Stimulated activated CD8-positive, alpha-beta memory T cell treated with anti-CD3 and anti-CD28 coated beads, Interleukin-4, amount 100 ng/mL, for 24 hours (primary cell): ENCODE measurements around the gene PRICKLE2.

Source experiments
- DNase-seq: peaks from one replicate; pipeline ENCODE4 v3.0.0-alpha.2; 2020; ENCODE audit warnings: low read depth

Gene PRICKLE2

DNA sequence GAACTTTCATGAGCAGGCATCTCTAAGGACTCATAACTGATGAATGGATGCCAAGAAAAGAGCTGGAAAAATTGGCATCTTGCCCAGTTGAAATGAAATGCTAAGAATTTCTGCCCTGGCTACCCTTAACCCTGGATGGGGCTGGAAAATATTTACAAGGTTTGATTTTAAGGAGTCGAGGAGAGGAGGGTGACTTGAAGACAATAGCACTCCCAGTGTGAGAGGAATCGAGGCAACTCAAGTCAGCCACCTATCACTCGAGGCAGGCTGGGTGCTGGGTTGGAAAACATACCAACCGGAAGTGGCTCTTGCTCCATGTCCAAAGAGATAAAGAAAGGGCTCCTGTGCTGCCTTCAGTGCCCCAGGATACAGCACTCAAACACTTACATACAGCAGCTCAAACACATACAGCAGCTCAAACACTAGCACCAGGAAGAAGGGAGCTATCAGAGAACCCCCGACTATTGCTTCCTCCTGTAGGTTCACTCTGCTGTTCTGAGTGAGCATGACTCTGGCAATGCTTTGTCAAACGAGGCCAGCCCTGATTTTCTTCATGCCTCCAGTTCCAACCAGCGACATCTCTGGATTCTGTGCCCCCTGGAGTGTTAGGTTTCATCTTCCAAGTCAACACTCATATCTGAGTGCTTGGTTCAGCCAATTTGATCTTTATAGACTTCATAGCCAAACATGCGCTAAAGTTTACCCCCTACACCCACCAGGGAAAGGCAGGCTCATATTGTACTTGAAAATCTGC lies 4.9 kb downstream of the PRICKLE2 start:
- no peak for DNase-seq

DNA sequence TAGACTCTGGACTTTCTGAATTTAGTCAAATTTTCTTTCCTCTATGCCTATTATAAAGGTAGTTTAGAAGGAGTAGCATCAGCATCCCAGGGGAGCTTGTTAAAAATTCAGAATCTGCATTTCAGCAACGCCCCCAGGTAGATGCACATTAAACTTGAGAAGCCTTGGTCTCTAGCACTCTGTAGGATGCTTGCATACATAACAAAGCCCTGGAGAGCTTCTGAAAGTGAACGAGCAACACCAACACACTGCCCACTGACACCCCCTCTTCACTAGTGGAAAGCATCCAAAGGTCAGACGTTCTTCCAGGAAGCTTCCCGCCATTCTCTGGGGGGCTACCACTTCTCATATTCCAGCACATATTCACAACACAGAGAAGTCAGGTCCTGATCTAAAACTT lies 6.5 kb downstream of the PRICKLE2 start:
- no peak for DNase-seq

DNA sequence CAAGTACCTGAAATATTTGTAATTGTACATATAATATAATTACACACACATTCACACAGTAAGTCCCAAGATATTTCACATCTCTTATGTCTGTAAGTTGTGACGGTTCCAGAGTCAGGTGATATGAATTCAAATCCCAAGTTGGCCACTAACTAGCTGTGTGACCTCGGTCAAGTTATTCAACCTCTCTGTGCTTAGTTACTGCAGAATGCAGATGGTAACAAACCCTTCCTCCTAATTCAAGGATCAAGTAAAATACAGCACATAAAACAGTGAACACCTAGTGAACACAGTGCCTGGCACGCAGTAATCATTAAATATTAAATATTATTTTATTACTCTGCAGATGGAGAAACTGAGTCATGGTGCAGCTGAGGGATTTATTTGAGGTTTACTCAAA lies 6.9 kb downstream of the PRICKLE2 start:
- DNase-seq: no peak

DNA sequence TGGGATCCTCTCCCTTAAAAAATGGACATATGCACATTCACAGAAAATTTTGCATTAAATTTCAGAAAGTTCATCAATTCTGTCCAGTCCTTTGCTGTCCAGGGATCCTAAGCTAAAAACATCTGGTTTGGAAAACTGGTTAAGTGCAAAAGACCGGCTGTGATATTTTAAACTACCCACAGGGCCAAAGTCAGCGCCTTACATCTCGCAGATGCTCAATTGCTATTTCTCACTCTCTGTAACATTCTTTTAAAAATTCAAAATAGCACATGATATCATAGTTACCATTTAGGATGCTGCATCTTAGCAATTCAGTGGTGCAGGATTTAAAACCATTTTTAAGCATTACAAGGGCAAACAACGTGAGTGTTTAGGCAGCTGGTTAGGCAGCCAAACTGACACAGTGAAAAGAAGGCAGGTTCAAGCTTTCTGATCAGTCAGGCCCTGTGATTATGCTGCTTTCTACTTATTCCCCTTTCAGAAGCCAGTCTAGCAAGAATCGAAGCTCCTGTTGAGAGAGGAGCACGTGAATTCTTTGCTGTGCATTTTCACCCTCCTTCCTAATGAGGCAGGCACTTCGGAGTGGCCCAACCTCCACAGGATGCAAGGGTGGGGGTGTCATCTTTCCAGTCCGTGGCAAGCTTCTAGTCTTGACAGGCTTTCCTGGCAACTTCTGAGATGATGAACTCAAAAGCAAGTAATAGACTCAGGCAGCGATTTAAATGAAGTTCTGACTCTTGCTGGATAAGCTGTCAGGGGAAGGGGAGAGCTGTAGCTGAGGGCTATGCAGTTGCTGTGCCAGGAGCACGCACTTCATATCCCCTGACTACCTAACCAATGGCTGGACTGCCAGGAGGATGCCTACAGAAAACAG lies 8.8 kb downstream of the PRICKLE2 start:
- DNase-seq: no peak

DNA sequence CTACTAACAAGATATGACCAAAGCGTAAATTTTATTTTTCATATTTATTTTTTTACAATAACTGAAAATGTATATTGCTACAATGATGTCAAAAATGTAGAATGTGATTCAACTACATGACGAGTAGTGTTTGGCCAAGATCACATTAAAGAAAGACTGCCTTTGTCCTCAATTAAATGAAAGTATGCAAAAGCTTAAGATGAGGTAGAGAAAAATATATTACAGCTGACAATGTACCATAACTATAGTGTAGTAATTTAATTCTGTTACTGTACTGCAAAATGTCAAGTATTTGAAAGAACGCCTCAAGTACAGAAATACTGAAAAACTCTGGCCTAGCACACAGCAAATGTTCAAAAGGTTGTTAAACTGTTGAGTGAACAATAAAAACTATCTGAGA lies 9.7 kb downstream of the PRICKLE2 start:
- no peak for DNase-seq

DNA sequence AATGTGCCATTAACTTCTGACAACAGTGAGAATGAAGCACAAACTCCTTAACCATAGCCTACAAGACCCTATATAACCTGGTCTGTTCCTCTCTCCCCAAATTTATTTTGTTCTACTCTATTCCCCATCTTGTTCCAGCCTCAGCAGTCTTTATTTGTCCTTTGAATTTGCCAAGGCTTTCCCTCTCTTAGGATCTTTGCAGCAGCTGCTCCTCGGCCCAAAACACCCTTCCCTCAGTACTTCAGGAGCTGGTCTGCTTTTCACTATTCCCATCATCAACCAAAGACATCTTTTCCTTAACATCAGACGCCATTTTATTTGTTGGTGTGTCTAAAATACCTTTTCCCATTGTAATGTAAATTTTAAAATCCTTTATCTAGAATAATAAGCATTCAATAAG lies 10.2 kb downstream of the PRICKLE2 start:
- DNase-seq: no peak

DNA sequence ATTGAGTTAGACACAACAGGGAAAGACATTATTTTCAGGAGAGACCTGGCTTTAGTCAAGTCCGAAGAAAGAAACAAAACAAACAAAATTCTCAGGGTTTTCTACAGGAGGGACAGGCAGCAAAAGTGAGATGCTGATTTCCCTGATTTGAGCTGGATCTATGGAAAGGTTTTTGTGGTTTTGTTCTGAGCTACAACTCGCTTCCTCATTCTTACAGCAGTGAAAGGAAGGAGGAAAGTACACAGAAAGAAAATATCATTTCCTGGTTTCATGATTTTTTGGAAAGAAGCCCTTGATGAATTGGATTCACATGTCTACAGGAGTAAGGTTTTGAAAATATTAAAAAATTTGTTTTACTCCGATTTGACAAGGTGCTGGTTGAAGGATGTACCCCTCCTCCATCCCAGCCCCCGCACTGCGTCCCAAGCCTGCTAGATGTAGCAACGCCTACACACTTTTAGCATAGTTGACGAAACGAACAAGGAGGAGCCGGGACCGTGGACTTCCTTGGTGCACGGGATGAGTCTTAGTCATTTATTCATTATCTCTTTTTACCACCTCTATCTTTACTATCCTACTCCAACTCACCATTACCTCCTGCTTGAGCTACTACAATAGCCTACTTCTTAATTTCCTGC lies 10.8 kb downstream of the PRICKLE2 start:
- DNase-seq: no peak

DNA sequence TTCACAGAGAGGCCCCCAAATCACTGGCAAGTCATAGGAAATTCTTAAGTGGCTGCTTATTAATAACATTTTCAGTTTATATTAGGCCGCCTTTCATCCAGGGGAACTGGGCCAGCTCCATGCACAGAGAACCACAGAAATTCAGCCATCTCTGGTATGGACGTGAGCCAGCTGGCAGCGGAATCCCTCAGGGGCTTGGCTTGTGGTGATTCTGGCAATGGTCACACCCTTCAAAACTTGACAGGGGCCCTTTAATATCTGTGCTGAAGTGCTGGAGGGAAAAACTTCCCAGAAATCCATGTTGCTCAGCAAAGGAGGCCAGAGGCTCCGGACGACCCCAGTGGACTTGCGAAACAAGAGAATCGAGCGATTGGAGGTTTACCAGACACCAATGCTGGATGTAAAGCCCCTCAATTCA lies 11.3 kb downstream of the PRICKLE2 start:
- no peak for DNase-seq

DNA sequence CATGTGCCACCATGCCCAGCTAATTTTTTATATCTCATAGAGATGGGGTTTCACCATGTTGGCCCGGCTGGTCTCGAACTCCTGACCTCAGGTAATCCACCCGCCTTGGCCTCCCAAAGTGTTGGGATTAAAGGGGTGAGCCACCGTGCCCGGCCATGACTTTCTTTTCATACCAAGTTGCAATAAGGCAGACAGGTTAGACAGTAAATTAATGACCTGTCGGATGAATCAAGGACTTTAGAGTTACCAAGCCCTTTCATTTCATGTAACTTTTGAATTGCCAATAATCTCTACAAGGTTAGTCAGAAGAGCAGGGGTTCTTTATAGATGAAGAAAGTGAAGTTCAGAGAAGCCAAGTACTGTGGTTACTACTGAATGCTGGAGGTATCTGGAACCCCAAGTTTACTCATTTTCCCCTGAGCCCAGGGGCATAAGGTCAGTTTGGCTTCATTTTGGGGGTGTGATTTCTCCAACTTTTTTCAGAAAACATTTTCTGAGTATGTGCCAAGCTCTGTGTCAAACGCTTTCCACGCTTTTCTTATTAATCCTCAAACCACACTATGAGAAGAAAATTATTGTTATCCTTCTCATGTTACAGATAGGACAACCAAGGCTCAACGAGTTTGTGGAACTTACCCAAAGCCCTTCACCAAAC lies 11.9 kb downstream of the PRICKLE2 start:
- DNase-seq: no peak

DNA sequence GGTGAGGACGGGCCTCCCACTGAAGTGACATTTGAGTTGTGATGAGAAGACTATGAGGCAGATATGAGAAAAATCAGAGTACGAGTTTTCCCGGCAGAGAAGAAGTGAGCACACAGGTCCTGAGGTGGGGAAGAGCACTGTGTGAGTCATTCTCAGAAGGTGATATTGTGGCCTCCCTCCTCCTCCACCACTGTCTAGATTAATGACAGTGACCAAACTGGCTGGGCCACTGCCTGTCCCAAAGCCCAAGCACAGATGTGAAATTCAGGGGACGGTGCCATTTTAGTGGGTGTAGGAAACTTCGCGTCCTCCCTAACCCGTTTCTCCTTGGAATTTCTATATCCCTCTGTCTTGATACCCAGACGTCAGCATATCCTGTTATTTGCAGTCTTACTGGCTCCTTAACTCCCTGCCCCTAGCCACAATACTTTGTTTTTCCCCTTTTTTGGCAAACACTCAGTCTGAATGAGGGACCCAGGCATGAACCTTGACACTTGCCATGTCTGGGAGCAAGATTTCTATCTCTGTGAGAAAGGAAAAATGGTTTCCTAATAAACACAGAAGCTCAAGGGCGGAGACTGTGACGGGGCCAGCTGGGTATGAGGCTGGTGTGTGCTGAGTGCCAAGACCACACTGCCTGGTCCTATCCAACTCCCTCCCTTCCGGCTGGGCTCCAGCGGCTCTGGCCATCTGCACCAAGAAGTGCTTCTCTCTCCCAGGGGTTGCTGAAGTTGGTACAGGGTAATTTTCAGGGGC lies 15.2 kb downstream of the PRICKLE2 start:
- no peak for DNase-seq

DNA sequence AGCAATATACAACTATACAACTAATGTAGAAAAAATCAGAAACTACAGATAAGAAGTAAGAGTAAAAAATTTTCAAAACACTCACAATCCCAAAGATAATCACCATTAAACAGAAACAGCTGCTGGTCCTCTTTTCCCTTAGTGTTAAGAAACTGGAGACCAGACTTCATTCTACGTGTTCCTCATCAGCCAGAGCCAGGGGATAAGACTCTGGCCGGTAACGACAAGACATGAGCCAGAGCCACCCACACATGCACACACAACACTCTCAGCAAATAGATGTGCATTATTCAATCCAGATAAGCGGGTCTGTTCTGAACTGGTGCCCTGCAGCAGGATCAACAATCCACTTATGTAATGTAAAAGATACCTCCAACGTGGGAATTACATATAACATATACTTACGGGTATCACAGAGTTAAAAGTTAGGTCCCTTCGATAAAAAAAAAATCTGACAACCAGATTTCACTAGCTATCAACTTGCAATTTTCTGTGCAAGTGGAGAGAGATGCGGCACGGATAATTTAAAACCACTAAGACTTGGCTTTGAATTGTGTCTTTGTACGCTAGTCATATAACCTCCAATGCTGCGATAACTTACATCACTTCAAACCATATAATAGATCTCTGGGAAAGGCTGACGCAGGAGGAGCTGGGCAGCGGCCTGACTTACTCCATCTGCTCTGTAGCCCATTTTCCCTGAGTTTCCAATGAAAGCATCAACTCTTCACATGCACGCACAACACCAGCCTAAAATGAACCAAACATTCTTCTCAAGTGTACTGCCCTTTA lies 17.8 kb downstream of the PRICKLE2 start:
- DNase-seq: no peak

DNA sequence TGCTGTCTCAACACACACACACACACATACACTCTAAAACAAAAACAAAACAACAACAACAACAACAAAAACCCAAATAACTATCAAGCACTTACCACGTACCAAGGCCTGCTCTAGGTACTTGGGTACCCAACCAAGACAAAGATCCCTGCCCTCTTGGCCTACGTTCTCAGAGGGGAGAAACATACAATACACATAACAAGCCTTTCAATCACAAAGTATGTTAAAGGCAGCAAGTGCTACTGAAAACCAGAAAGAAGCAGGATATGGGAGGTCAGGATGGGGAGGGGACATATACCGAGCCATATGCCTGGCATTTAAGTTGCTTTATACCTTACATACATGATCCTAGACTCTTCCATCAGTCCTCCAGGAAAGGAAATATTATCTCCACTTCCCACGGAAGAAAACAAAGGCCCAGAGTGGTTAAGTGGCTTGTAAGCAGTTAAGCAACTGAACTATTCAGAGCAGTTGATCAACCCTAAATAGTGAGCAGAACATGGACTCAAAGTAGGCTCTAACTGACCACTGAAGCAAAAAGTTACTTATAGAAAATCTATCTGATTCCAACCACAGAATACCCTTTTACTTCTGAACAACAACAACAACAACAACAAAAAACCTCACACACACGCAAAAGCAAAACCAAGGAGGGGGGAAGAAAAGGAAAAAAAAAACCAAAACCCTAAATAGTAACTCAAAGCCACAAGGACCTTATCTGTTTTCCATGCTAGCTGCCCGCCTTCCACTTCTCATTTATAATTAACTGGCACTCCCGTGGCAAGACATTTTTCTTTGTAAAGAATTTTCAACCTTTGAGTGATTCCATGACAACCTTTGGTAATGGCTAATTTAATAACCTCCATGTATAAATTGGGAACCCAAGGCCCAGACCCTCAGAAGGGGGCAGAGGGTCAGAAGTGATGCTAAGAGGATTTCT lies 21.0 kb downstream of the PRICKLE2 start:
- DNase-seq: no peak

DNA sequence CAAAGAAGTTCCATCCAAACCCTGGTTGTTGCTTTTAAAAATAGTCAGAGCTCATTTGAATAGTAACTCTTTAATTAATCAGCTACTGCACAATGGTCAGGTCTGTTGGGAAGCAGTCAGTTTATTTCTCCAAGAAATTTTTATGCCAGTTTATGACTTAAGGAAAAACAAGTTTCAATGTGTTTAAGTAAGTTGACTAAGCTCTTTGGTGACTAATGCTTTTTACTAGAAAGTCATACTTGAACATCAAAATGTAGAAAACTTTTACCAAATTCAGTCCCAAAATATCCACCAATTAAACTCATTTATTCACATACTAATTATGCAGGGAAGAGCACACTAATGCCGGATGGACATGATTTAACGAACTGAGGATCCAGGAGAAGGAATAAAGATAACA lies 22.1 kb downstream of the PRICKLE2 start:
- DNase-seq: no peak

DNA sequence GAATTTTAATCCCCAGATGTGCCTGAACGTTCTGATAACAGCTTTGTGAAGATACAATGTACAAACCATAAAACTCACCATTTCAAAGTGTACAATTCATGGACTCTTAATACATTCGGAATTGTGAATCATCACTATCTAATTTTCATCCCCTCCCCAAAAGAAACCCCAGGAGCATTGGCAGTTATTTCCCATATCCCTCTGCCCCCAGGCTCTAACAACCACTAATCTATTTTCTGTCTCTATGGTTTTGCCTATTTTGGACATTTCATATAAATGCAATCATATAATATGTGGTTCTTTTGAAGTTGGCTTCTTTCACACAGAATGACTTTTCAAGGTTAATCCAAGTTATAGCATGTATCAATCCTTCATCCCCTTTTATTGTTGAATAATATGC lies 25.3 kb downstream of the PRICKLE2 start:
- DNase-seq: no peak

DNA sequence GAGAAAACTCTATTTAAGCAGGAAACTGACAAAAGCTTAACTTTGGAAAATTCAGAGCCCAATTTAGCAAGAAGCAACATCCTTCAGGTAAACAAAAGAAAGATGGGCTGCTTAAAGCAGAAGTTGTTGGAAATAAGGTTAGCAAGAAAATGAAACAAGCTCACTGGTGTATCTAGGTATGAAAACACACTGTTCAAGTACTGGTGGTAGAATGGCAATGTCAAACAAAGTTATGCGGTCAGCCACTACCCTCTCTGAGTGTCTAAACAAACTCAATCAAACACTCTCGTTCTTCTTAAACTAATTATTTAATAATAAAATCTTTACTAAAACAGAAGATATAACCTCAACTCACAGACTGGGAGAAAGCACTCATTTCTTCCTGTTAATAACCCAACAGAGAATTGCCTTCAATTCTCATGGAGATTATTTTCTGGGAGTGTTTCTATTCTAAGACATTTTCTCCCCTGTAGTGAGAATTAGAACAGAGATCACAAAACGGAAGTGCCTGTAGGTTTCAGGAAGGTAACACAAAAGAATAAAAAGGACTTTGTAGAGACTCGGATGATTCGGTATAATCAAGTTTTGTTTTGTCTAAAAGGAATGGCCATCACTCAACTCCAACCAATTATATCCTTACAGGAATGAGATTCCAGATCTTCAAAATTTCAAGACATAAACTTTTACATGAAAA lies 28.9 kb downstream of the PRICKLE2 start:
- no peak for DNase-seq

DNA sequence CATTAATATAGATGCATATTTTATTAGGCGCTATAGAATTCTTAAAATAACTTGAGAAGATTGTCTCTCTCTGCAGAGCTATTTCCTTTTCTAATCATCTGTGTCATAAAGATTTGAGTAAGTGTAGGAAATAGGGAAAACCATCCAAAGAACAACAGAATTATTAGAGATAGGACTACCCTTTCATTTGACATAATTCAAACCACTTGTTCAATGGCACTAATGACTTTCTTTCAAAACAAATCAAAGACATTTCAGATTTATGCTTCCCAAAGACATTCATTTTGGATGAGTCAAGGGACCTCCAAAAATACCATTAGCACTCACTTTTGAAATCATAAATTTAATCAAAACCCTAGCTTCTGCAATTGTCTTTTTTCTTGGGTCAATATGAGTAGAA lies 29.5 kb downstream of the PRICKLE2 start:
- no peak for DNase-seq

DNA sequence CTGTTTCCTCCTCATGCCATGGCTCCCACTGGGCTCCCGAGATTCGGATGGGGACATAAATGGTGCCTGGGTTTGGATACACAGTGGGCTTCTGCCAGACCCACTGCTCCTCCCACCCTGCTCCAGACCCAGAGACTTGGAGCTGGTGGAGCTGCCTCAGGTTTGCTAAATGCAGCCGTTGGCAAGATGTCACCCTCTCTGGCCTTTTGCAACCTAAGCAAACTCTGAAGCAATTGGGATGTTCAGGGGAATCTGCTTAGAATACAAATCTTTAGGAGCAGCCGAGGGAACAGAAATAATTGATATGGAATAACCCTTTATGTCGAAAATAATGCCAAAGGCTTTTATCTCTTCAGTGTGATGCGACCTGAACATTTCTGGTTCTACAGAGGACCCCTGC lies 33.4 kb downstream of the PRICKLE2 start:
- no peak for DNase-seq

DNA sequence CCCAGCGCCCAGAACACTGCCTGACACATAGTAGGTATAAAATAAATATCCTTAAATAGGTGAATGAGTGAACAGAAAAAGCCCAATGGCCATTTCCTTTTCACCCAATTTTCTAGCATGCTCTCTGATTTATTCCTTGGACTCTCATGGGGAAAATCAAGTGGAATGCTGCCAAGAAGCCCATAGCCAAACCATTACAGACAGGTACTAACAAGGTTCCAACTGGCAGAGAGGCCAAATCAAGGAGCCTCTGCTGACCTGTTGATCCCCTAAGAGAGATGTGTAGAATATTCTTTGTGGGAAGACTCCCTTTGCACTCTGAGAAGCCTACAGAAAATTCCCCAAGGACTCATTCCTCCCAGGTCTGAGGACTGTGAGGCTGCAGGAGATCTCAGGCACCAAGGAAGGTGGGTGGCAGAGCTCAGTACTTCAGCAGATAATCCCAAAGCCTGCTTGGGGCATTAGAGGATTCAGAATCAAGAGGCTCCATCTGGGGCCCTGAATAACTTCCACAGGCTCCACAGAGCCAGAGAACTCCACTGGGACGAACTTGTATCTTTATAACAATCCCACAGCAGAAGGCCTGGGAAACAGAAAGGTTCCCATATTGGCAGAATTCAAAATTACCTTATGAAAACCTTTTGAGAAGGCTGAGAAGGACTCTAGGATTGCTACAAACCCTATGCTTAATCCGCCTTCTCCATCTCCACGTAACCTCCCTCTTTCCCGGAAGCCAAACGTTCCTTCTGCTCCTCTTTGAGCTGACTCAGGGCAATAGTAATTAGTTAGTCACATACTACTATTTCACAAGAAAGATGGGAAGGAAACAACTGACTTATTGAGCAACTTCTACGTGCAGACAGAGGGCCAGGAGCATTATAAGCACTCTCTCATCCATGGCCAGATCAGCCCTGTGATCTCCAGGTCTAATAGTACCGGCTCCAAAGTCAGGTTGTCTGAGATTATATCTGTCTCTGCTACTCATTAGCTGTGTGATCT lies 34.5 kb downstream of the PRICKLE2 start:
- DNase-seq: no peak
